Inflammatory macrophage treated with lipopolysaccharide for 4 hours (primary cell): ENCODE data around the gene TFCP2L1.
A peak's percentile ranks its signal among the peaks of the same experiment; 100 is the strongest.
"Not testable (repeated sequence)": the region's sequence is repeated elsewhere in the genome, so short reads cannot be mapped to it uniquely, and the experiment has no call there.

Source experiments
- DNase-seq: peaks from one replicate; pipeline ENCODE4 v3.0.0-alpha.2; 2020

TFCP2L1 gene, protein sequence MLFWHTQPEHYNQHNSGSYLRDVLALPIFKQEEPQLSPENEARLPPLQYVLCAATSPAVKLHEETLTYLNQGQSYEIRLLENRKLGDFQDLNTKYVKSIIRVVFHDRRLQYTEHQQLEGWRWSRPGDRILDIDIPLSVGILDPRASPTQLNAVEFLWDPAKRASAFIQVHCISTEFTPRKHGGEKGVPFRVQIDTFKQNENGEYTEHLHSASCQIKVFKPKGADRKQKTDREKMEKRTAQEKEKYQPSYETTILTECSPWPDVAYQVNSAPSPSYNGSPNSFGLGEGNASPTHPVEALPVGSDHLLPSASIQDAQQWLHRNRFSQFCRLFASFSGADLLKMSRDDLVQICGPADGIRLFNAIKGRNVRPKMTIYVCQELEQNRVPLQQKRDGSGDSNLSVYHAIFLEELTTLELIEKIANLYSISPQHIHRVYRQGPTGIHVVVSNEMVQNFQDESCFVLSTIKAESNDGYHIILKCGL

DNA sequence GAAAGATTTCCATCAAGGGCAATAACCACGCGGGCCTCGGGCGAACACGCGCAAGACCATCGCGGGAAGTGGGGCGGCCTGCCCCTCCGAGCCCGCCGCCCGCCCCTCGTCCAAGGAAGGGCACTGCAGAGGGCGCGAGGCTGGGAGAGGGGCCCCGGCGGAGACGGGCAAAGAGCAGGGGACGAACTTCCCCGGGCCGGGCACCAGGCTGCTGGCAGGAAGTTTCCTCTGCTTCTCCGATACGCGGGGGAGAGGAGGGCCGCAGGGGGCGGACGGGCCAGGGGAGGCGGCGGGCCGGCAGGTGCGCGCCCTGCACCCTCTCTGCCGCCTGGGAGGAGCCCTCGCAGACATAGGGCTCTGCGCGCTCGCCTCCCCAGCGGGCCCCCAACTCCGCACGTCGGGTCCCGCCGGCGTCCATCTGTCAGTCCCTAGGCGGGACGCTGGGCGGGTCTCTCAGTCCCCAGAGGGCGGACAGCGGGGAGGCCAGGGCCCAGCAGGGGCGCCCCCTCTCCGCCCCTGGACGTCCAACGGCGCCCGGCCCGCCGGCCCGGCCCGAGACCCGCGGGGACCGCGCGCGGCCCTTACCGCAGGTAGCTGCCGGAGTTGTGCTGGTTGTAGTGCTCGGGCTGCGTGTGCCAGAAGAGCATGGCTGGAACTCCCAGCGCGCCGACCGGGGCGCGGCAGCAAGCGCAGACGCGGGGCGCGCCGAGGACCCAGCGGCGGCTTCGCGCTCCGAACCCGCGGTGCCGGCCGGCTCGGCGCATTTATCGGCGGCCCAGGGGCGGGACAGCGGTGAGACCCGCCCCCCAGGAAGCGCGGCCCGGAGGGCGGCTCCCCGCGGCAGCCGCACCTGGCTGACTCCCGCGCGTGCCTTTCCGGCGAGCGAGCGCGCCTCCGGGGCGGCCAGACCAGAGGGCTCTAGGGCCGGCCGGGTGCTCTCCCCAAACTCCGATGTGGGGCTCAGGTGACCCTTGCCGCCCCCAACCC is at the start of gene TFCP2L1:
TSS of gene TFCP2L1 (minus strand) at position 740 of the 987 bp plus-strand sequence. CDS start at position 647, 93 bp downstream.
- DNase-seq, result no peak

DNA sequence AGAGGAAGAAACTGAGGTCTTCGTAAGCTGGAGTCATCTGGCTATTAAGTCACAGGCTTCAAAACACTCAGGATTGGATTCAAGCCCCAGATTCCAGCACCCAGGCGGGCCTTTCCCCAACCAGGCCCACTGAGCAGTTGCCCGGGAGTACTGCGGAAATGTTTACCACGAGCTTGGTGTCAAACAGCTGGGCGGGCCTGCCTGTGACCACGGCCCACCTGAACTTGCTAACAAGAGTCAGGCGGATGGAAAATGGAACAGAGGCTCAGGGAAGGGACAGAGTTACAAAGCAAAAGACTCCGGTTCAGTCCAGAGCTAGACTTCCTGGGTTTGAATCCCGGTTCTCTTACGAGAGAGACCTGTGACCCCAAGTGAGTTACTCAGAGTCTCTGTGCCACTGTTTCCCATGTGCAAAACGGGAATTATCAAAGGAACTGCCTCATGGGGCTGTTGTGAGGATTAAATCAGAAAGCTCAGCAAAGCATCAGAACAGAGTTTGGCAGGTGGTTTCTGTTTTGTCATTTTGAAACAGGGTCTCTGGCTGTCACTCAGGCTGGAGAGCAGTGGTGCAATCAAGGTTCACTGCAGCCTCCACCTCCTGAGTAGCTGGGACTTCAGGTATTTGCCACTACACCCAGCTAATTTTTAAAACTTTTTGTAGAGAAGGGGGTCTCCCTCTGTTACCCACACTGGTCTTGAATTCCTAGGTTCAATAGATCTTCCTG is 49.0 kb upstream of the TFCP2L1 start:
- DNase-seq, result no peak

DNA sequence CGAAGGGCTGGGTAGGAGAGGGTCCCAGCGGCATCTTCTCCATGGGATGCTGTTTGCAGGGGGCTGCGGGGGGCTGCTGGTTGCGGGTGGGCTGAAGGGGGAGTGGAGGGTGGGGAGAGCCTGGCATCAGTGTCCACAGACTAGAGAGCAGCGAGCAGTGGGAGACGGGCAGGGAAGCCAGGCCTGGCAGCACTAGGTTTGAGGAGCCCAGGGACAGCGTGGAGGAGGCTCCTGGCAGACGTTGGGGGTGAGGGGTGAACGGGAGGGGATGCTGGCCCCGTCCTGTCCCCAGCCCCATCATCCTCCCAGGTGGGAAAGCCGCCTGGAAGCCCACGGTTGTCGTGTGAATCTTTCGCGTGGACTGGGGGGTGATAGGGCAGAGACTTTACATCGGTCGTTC is 48.2 kb upstream of the TFCP2L1 start:
- DNase-seq, result no peak

DNA sequence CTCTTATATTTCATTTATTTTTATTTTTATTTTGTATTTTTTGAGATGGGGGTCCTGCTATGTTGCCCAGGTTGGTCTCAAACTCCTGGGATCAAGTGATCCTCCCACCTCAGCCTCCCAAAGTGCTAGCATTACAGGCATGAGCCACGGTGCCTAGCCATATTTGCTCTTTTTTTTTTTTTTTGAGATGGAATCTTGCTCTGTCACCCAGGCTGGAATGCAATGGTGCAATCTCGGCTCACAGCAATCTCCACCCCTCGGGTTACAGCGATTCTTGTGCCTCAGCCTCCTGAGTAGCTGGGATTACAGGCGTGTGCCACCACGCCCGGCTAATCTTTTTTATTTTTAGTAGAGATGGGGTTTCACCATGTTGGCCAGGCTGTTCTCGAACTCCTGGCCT is 46.3 kb upstream of the TFCP2L1 start:
- DNase-seq, result not testable (repeated sequence)

DNA sequence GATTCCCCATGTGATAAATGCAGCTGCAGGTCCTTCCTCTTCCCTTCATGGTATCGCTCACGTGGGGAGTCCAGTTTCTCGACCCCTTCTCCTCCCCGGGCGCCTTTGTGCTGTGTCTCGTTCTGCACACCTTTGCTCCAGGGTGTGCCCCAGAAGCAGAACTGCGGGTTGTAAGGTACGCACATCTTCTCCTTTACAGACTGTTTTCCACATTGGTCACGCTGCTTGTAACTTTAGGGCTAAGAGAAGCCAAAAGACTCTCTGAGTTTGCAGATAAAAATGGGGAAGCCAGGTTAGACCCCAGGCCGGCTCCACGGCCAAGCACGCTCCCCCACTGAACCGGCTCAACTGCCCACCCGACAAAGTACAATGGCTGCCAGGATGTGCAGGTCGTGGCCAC is 45.9 kb upstream of the TFCP2L1 start:
- DNase-seq, result no peak

DNA sequence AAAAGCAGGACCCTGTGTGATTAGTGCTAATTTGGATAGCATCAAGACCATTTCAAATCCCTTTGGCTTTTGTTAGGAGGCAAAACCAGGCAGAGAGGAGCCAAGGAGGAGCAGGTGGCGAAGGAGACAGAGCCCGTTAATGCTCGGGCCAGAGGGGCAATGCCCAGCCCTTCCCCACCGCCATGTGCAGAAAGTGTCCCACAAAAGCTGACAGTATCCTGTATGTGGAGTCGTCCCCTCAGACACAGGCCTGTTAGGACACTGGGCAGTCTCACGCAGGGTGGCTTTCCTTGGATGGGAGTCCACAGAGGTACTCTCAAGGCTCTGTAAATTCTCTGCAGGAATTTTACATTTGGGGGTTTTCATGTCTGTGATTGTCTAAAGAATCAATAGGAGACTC is 44.8 kb upstream of the TFCP2L1 start:
- no peak for DNase-seq

DNA sequence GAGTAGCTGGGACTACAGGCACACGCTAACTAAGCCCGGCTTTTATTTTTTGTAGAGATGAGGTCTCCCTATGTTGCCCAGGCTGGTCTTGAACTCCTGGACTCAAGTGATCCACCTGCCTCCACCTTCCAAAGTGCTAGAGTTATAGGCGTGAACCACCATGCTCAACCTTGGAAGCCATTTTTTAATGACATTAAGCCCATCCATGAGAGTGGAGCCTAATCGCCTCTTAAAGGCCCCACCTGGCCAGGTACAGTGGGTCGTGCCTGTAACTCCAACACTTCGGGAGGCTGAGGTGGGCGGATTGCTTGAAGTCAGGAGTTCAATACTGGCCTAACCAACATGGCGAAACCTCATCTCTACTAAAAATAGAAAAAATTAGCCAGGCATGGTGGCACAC is 41.6 kb upstream of the TFCP2L1 start:
- no peak for DNase-seq

DNA sequence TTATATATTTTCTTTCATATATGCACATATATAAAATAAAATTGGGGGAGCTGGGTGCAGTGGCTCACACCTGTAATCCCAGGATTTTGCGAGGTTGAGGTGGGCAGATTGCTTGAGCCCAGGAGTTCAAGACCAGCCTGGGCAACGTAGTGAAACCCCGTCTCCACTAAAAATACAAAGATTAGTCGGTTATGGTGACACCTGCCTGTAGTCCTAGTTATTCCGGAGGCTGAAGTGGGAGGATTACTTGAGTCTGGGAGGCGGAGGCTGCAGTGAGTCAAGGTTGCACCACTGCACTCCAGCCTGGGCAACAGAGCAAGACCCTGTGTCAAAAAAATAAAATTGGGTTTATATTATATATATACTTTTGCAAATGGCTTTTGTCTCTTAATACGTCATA is 39.6 kb upstream of the TFCP2L1 start:
- no peak for DNase-seq

DNA sequence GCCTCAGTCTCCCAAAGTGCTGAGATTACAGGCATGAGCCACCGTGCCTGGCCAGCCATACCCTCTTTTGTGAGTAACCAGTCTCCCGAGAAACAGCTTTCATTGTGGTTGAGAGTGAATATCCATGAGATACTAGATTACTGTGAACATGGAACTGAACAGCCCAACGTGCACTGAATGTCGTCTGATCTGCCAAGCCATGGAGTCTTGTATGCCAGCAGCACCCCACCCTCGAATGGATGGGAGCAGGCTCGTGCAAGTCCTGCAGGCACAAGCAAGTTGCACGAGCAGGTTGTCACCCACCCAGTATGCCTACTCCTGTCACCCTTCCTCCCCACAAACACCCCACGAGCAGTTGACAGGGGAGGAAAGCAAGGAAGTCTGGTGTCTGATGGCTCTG is 36.5 kb upstream of the TFCP2L1 start:
- no peak for DNase-seq

DNA sequence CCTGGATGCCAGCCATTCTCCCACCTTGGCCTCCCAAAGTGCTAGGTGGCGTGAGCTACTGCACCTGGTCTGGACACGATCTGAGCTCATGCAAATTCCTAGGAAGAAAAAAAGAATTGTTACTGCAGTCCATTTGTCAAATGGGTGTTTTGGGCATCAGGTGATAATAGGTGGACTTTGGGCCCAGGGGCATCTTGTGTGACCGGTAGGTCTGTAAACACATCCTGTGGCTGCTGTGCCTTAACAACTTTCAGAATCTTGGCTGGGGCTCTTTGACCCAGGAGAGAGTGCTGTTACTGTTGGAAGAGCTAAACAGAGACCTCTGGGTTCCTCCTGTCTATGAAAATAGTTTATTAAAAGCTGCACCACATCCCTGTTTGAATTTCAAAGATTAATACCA is 34.9 kb upstream of the TFCP2L1 start:
- no peak for DNase-seq

DNA sequence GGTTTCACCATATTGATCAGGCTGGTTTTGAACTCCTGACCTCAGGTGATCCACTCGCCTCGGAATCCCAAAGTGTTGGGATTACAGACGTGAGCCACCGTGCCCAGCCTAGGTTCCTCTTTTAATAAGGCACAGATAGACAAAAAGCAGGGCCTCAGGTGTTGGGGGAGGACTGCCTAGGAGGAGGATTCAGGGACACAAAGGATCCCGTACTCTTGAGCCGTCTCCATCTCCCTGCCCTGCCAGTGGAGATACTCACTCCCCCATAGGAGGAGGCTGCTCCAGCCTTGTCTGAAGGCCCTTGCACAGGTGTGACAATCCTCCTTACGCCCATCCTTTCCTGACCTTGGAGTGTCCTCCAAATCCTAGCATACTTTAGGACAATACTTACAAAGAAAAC is 32.0 kb upstream of the TFCP2L1 start:
- no peak for DNase-seq

DNA sequence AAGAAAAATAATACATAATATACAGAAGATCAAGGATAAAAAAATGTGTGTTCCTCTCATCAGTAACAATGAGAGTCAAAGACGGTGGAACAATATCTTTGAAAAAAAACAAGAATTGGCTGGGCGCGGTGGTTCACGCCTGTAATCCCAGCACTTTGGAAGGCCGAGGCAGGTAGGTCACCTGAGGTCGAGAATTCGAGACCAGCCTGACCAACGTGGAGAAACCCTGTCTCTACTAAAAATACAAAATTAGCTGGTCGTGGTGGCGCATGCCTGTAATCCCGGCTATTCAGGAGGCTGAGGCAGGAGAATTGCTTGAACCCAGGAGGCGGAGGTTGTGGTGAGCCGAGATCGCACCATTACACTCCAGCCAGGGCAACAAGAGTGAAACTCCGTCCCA is 28.7 kb upstream of the TFCP2L1 start:
- not testable (repeated sequence) for DNase-seq

DNA sequence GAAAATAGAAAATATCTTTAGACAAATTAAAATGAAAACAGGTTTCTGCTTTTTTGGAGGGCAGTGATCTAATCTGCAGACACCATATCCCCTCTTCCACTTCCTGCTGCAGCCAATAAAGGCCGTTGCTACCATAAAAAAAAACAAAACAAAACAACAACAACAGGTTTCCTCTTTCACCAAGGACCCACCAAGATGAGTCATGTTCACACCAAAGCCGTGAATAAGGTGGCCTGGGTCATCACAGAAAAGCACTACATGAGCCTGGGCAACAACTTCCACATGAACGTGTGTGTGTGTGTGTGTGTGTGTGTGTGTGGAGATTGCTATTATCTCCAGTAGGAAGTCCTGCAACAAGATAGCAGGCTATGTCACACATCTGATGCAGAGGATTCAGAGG is 24.8 kb upstream of the TFCP2L1 start:
- peak; percentile 55 for DNase-seq

DNA sequence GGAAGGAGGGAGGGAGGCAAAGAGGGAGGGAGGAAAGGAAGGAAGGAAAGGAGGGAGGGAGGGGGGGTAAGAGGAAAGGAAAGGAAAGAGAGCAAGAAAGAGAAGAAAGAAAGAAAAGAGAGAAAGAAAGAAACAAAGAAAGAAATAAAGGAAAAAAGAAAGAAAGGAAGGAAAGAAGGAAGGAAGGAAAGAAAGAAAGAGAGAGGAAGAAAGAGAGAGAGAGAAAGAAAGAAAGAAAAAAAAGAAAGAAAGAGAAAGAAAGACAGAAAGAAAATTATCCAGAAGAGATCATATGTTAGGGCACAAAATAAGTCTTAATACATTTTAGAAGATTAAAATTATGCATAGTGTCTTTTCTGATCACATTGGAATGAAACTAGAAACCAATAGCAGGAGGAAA is 24.3 kb upstream of the TFCP2L1 start:
- DNase-seq, result no peak

DNA sequence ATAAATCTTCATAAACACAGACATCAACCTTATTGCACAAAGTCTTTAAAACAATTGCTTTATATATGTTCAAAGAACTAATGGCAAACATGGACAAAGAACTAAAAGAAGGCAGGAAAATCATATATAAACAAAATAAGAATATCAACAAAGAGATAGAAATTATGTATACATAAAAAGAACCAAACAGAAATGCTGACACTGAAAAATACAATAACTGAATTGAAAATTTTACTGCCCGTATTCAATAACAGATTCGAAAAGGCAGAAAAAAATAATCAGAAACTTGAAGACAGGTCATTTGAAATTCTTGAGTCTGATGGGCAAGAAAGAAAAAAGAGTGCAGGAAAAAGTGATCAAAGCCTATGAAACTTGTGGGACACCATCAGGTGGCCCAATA is 22.0 kb upstream of the TFCP2L1 start:
- no peak for DNase-seq

DNA sequence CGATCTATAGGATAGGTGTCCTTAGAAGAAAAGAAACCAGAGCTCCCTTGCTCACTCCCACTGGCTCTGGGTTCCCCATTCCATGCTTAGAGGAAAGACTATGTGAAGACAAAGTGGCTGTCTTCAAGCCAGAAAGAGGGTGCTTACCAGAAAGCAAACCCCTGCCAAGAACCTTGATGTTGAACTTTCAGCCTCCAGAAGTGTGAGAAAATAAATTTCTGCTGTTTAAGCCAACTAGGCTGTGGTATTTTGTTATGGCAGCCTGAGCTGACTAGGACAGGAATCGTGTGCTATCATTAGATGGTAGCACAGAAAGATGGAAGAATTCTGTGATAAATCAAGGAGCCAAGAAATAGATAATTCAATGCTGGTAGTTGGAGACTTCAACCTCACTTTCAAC is 19.9 kb upstream of the TFCP2L1 start:
- no peak for DNase-seq

DNA sequence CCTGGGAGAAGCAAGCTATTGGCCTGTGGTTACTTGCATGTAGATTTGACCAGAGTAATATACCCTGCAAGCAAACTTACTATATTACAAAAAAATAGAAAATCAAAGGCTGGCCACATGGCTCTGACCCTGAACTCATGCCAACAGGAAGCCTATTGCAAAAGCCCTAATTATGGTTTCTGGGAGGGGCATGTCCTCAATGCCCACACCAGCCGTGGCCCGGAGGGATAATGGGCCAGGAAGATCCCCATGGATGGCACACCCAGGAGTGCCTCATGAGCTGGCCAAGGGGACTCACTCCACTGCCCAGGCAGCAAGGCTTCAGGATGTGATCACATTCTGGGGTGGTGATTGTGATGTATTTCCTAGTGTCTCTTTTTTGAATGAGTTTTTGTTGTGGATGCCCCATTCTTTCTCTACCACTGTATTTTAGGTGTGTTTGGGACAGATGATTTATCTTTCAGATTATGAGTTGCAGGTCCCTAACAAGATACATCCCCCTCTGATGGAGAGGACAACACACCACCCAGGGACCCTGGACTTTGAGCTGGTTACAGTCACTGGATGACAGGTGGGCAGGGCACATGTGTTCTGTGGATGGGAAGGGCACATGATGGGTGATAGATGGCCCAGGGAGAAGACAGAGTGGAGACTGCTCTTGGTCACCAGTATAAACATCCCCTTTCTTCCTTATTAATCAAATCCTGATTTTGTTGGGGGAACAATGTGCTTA is 18.7 kb upstream of the TFCP2L1 start:
- DNase-seq, result no peak

DNA sequence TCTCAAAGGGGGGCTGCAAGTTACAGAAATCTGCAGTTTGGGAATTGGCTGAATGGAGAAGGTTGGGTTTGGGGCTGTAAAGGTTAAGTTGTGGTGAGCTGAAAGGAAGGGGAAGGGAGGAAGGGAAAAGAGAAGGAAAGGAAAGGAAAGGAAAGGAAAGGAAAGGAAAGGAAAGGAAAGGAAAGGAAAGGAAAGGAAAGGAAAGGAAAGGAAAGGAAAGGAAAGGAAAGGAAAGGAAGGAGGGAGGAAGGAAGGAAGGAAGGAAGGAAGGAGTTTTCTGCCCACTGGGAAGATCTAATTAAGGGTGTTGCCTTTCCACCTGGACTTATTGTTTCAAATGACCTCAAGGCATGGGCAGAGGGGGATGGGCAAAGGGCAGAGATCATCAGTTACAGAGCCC is 16.2 kb upstream of the TFCP2L1 start:
- DNase-seq, result not testable (repeated sequence)

DNA sequence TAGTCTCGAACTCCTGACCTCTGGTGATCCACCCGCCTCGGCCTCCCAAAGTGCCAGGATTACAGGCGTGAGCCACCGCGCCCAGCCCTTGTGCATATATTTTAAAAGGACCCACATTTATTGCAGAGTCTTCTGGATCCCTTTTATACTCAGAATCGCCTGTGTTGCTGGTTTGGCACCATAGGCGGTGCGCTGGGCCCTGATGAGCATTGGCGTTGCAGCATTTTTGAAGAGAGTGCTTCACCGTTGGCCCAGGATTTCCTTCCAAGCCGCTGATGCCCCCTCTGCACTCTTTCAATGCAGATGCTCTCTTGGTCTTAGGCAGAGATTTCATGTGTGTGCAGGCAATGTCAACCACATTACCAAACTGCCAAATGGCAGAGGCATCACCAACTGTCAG is 13.5 kb upstream of the TFCP2L1 start:
- no peak for DNase-seq

DNA sequence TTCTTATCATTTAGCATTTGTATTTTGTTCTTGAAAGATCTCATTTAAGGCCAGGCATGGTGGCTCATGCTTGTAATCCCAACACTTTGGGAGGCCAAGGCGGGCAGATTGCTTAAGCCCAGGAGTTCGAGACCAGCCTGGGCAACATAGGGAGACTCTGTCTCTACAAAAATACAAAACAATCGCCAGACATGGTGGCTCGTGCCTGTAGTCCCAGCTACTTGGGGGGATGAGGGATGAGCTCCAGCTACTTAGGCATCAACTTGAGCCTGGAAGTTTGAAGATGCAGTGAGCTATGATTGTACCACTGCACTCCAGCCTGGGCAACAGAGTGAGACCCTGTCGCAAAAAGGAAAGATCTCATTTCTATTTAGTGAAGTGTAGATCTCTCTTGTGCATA is 12.9 kb upstream of the TFCP2L1 start:
- not testable (repeated sequence) for DNase-seq

DNA sequence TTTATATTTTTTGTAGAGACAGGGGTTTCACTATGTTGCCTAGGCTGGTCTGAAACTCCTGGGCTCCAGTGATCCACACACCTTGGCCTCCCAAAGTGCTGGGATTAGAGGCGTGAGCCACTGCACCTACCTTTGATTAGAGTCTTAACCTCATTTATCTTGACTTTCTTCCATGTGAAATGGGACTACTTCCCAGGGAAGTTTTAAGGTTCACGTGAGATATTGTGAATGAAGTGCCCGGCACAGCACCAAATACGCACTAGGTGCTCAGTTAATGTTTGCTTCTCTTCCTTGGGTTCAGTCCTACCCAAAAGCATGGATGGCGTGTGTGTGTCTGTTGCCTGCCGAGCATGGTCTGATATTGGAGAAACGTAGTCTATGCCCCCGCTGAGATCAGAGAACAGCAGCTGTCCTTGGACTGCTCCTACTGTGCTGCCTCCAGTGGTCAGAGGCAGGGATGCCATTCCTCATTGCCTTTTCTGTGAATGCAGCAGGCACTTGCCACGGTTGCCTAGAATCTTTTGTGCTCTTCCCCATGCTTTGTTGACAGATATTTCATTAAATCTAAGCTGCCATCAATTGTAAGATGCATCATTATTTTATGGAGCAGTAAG is 12.3 kb upstream of the TFCP2L1 start:
- DNase-seq, result peak; percentile 23
